ENCODE data around the gene CASK.
A peak's percentile ranks its signal among the peaks of the same experiment; 100 is the strongest.

The CASK gene

GRCh38 chrX:41923211-41923977 lies at the start of gene CASK:
Gene CASK (minus strand): TSS chrX:41923554. CDS start chrX:41922988, 566 bp downstream.
- peak within 1 kb of the TSS; percentile 74 for H2AFZ ChIP-seq (ENCODE audit: low read depth, low read length)
- peaks cover 3% of the 10 kb centered on the region for H3K4me1 ChIP-seq (ENCODE audit: insufficient read depth, low read length)
- no peaks in the 10 kb centered on the region for H3K27me3 ChIP-seq (ENCODE audit: insufficient read depth, low read length)
- H3K4me3 ChIP-seq (ENCODE audit: low read length): peak within 1 kb of the TSS; percentile 97
- H3K36me3 ChIP-seq (ENCODE audit: insufficient read depth, low read length): no peaks in the 10 kb centered on the region
- H3K9me3 ChIP-seq (ENCODE audit: low read length): no peaks in the 10 kb centered on the region

- no peaks in the 10 kb centered on the region for H3K27me3 ChIP-seq (ENCODE audit: insufficient read depth, low read length)
- no peaks in the 10 kb centered on the region for H3K4me1 ChIP-seq (ENCODE audit: insufficient read depth, low read length)
- no peaks in the 10 kb centered on the region for H3K9me3 ChIP-seq (ENCODE audit: low read length)
- no peak overlapping the region for H2AFZ ChIP-seq (ENCODE audit: low read depth, low read length)
- no peaks in the 10 kb centered on the region for H3K36me3 ChIP-seq (ENCODE audit: insufficient read depth, low read length)
- H3K4me3 ChIP-seq (ENCODE audit: low read length): no peak overlapping the region
These were observed 48.0 kb upstream of the CASK start for GRCh38 chrX:41971346-41971745.

- H2AFZ ChIP-seq (ENCODE audit: low read depth, low read length): no peak overlapping the region
- H3K36me3 ChIP-seq (ENCODE audit: insufficient read depth, low read length): no peaks in the 10 kb centered on the region
- H3K4me1 ChIP-seq (ENCODE audit: insufficient read depth, low read length): no peaks in the 10 kb centered on the region
These were observed 47.1 kb upstream of the CASK start for GRCh38 chrX:41970419-41970818.

GRCh38 chrX:41963348-41963747 lies 40.0 kb upstream of the CASK start:
- H3K27me3 ChIP-seq (ENCODE audit: insufficient read depth, low read length): peaks cover 2% of the 10 kb centered on the region
- H3K4me3 ChIP-seq (ENCODE audit: low read length): no peak overlapping the region
- no peaks in the 10 kb centered on the region for H3K4me1 ChIP-seq (ENCODE audit: insufficient read depth, low read length)
- H3K36me3 ChIP-seq (ENCODE audit: insufficient read depth, low read length): no peaks in the 10 kb centered on the region
- H3K9me3 ChIP-seq (ENCODE audit: low read length): no peaks in the 10 kb centered on the region
- H2AFZ ChIP-seq (ENCODE audit: low read depth, low read length): no peak overlapping the region

More at GRCh38 chrX:41970419-41970818, 47.1 kb upstream of the CASK start:
- Histone ChIP-seq H3K9me3 (ENCODE audit: low read length) (no peaks in the 10 kb centered on the region), H3K27me3 (ENCODE audit: insufficient read depth, low read length) (no peaks in the 10 kb centered on the region), H3K4me3 (ENCODE audit: low read length) (no peak overlapping the region)

- no peak overlapping the region for H3K4me3 ChIP-seq (ENCODE audit: low read length)
- peaks cover 5% of the 10 kb centered on the region for H3K27me3 ChIP-seq (ENCODE audit: insufficient read depth, low read length)
- H3K9me3 ChIP-seq (ENCODE audit: low read length): no peaks in the 10 kb centered on the region
- no peaks in the 10 kb centered on the region for H3K4me1 ChIP-seq (ENCODE audit: insufficient read depth, low read length)
- H3K36me3 ChIP-seq (ENCODE audit: insufficient read depth, low read length): no peaks in the 10 kb centered on the region
- no peak overlapping the region for H2AFZ ChIP-seq (ENCODE audit: low read depth, low read length)
These were observed 36.8 kb upstream of the CASK start for GRCh38 chrX:41960142-41960541.

- H3K9me3 ChIP-seq (ENCODE audit: low read length): no peaks in the 10 kb centered on the region
- no peaks in the 10 kb centered on the region for H3K36me3 ChIP-seq (ENCODE audit: insufficient read depth, low read length)
- H3K4me1 ChIP-seq (ENCODE audit: insufficient read depth, low read length): no peaks in the 10 kb centered on the region
- no peak overlapping the region for H2AFZ ChIP-seq (ENCODE audit: low read depth, low read length)
- H3K4me3 ChIP-seq (ENCODE audit: low read length): no peak overlapping the region
- peaks cover 5% of the 10 kb centered on the region for H3K27me3 ChIP-seq (ENCODE audit: insufficient read depth, low read length)
These were observed 35.5 kb upstream of the CASK start for GRCh38 chrX:41958861-41959260.

- H3K4me3 ChIP-seq (ENCODE audit: low read length): no peak overlapping the region
- H3K36me3 ChIP-seq (ENCODE audit: insufficient read depth, low read length): no peaks in the 10 kb centered on the region
- peaks cover 5% of the 10 kb centered on the region for H3K27me3 ChIP-seq (ENCODE audit: insufficient read depth, low read length)
- no peak overlapping the region for H2AFZ ChIP-seq (ENCODE audit: low read depth, low read length)
- no peaks in the 10 kb centered on the region for H3K4me1 ChIP-seq (ENCODE audit: insufficient read depth, low read length)
- H3K9me3 ChIP-seq (ENCODE audit: low read length): no peaks in the 10 kb centered on the region
These were observed 32.7 kb upstream of the CASK start for GRCh38 chrX:41956027-41956426.

- no peak overlapping the region for H2AFZ ChIP-seq (ENCODE audit: low read depth, low read length)
- H3K27me3 ChIP-seq (ENCODE audit: insufficient read depth, low read length): peaks cover 3% of the 10 kb centered on the region
- H3K4me3 ChIP-seq (ENCODE audit: low read length): no peak overlapping the region
- H3K9me3 ChIP-seq (ENCODE audit: low read length): no peaks in the 10 kb centered on the region
- H3K36me3 ChIP-seq (ENCODE audit: insufficient read depth, low read length): no peaks in the 10 kb centered on the region
- H3K4me1 ChIP-seq (ENCODE audit: insufficient read depth, low read length): peaks cover 2% of the 10 kb centered on the region
These were observed 28.7 kb upstream of the CASK start for GRCh38 chrX:41952102-41952501.

- Histone ChIP-seq H3K4me1 (ENCODE audit: insufficient read depth, low read length) (peaks cover 12% of the 10 kb centered on the region), H2AFZ (ENCODE audit: low read depth, low read length) (no peak overlapping the region), H3K9me3 (ENCODE audit: low read length) (no peaks in the 10 kb centered on the region), H3K27me3 (ENCODE audit: insufficient read depth, low read length) (no peaks in the 10 kb centered on the region), H3K36me3 (ENCODE audit: insufficient read depth, low read length) (no peaks in the 10 kb centered on the region), H3K4me3 (ENCODE audit: low read length) (no peak overlapping the region)
These were observed 23.7 kb upstream of the CASK start for GRCh38 chrX:41946989-41947612.

GRCh38 chrX:41946235-41946634 lies 22.9 kb upstream of the CASK start:
- Histone ChIP-seq H3K27me3 (ENCODE audit: insufficient read depth, low read length) (no peaks in the 10 kb centered on the region), H2AFZ (ENCODE audit: low read depth, low read length) (peak overlapping the region; percentile 75), H3K36me3 (ENCODE audit: insufficient read depth, low read length) (no peaks in the 10 kb centered on the region), H3K4me3 (ENCODE audit: low read length) (no peak overlapping the region), H3K4me1 (ENCODE audit: insufficient read depth, low read length) (peaks cover 12% of the 10 kb centered on the region), H3K9me3 (ENCODE audit: low read length) (no peaks in the 10 kb centered on the region)

GRCh38 chrX:41935832-41936231 lies 12.5 kb upstream of the CASK start:
- H3K9me3 ChIP-seq (ENCODE audit: low read length): no peaks in the 10 kb centered on the region
- no peak overlapping the region for H3K4me3 ChIP-seq (ENCODE audit: low read length)
- H3K4me1 ChIP-seq (ENCODE audit: insufficient read depth, low read length): no peaks in the 10 kb centered on the region
- H3K27me3 ChIP-seq (ENCODE audit: insufficient read depth, low read length): peaks cover 2% of the 10 kb centered on the region
- H3K36me3 ChIP-seq (ENCODE audit: insufficient read depth, low read length): no peaks in the 10 kb centered on the region
- no peak overlapping the region for H2AFZ ChIP-seq (ENCODE audit: low read depth, low read length)

GRCh38 chrX:41933546-41933945 lies 10.2 kb upstream of the CASK start:
- H3K4me1 ChIP-seq (ENCODE audit: insufficient read depth, low read length): no peaks in the 10 kb centered on the region
- H3K36me3 ChIP-seq (ENCODE audit: insufficient read depth, low read length): no peaks in the 10 kb centered on the region
- no peaks in the 10 kb centered on the region for H3K9me3 ChIP-seq (ENCODE audit: low read length)
- H2AFZ ChIP-seq (ENCODE audit: low read depth, low read length): no peak overlapping the region
- peaks cover 2% of the 10 kb centered on the region for H3K27me3 ChIP-seq (ENCODE audit: insufficient read depth, low read length)
- H3K4me3 ChIP-seq (ENCODE audit: low read length): no peak overlapping the region

- no peak overlapping the region for H2AFZ ChIP-seq (ENCODE audit: low read depth, low read length)
- no peak overlapping the region for H3K4me3 ChIP-seq (ENCODE audit: low read length)
- no peaks in the 10 kb centered on the region for H3K4me1 ChIP-seq (ENCODE audit: insufficient read depth, low read length)
- no peaks in the 10 kb centered on the region for H3K36me3 ChIP-seq (ENCODE audit: insufficient read depth, low read length)
- no peaks in the 10 kb centered on the region for H3K27me3 ChIP-seq (ENCODE audit: insufficient read depth, low read length)
- no peaks in the 10 kb centered on the region for H3K9me3 ChIP-seq (ENCODE audit: low read length)
These were observed 9.5 kb upstream of the CASK start for GRCh38 chrX:41932885-41933284.

All from neuron (in vitro differentiated cells).